GM20431 (cell line): ENCODE data around the gene SGCA.

Experiments used
- in situ Hi-C: fragments of 300-500 bp; cut with MseI, MboI; formaldehyde crosslinking; loops from one replicate; pipeline ENCODE4 v1.15.0; 2020; ENCODE audit warnings: low sequenced_read_pairs; ENCODE audit not compliant: unreplicated experiment

Gene SGCA

GRCh38 chr17:50165867-50166517, at the start of gene SGCA:
SGCA (plus strand) TSS chr17:50166005; CDS start chr17:50166041, 36 bp downstream.
- in situ Hi-C loops, result no loop called here

- in situ Hi-C loops, result no loop called here
These were observed 48.4 kb upstream of the SGCA start for GRCh38 chr17:50117202-50118051.

GRCh38 chr17:50118076-50118827, 47.6 kb upstream of the SGCA start:
- in situ Hi-C loops, result no loop called here

GRCh38 chr17:50118828-50119218, 47.0 kb upstream of the SGCA start:
- in situ Hi-C loops, result no loop called here

GRCh38 chr17:50120475-50121253, 45.1 kb upstream of the SGCA start:
- in situ Hi-C loops, result no loop called here

GRCh38 chr17:50122945-50123344, 42.9 kb upstream of the SGCA start:
- in situ Hi-C loops, result no loop called here

- in situ Hi-C loops, result no loop called here
These were observed 42.0 kb upstream of the SGCA start for GRCh38 chr17:50123649-50124349.

- in situ Hi-C loops, result no loop called here
These were observed 40.3 kb upstream of the SGCA start for GRCh38 chr17:50125420-50125997.

- in situ Hi-C loops, result no loop called here
These were observed 38.0 kb upstream of the SGCA start for GRCh38 chr17:50127697-50128361.

- in situ Hi-C loops, result no loop called here
These were observed 37.1 kb upstream of the SGCA start for GRCh38 chr17:50128441-50129352.

GRCh38 chr17:50129353-50129727, 36.5 kb upstream of the SGCA start:
- in situ Hi-C loops, result no loop called here

GRCh38 chr17:50129728-50130558, 35.9 kb upstream of the SGCA start, which contains the start of gene SAMD14:
SAMD14 (minus strand) TSS chr17:50130160; CDS start chr17:50124959, 5,201 bp downstream.
- in situ Hi-C loops, result no loop called here

GRCh38 chr17:50130559-50131305, 35.1 kb upstream of the SGCA start:
- in situ Hi-C loops, result no loop called here

GRCh38 chr17:50132104-50132794, 33.6 kb upstream of the SGCA start:
- in situ Hi-C loops, result no loop called here

GRCh38 chr17:50133028-50133768, 32.6 kb upstream of the SGCA start:
- in situ Hi-C loops, result no loop called here
